K562 (cell line): ENCODE results near the gene POLRMT. TPM values are rescaled to one million over a fixed set of nuclear protein-coding genes. Genes with fewer than 3 reads are reported as not detected.
A peak's percentile ranks its signal among the peaks of the same experiment; 100 is the strongest.

Experiments
- CBFB ChIP-seq: sonication (generic); formaldehyde crosslinking; IDR thresholded peaks from 2 replicates; pipeline ENCODE4 v1.4.0; 2020; ENCODE audit warnings: mild to moderate bottlenecking, missing genetic modification reagents
- ETV1 ChIP-seq: fragments of 450-650 bp; conservative IDR thresholded peaks from 2 replicates; pipeline ENCODE4 v1.6.1; 2016; ENCODE audit warnings: missing genetic modification characterization, control low read depth, low read depth, missing compliant biosample characterization
- GTF2E2 ChIP-seq: fragments of 200-800 bp; sonication (Bioruptor generic); IDR thresholded peaks from 2 replicates; pipeline ENCODE4 v1.6.1; 2016; ENCODE audit warnings: missing genetic modification characterization, missing compliant biosample characterization
- KAT7 ChIP-seq: sonication (generic); formaldehyde crosslinking; IDR thresholded peaks from 2 replicates; pipeline ENCODE4 v1.8.0; 2022; ENCODE audit warnings: missing genetic modification reagents, mild to moderate bottlenecking, borderline replicate concordance
- KLF1 ChIP-seq: fragments of 450-650 bp; IDR thresholded peaks from 2 replicates; pipeline ENCODE4 v1.6.1; 2016; ENCODE audit warnings: missing genetic modification characterization, missing compliant biosample characterization
- KLF10 ChIP-seq: fragments of 250-450 bp; sonication (Bioruptor Pico); IDR thresholded peaks from 2 replicates; pipeline ENCODE4 v1.6.1; 2021; ENCODE audit warnings: matching md5 sums
- KLF16 ChIP-seq: IDR thresholded peaks from 2 replicates; pipeline ENCODE4 v1.6.1; 2016; ENCODE audit warnings: antibody characterized with exemption
- NFYB ChIP-seq: IDR thresholded peaks from 2 replicates; pipeline ENCODE4 v1.6.1; 2011; ENCODE audit warnings: mild to moderate bottlenecking, moderate library complexity; ENCODE audit not compliant: insufficient read length; ENCODE audit errors: extremely low read depth
- SP1 ChIP-seq: sonication (generic); formaldehyde crosslinking; IDR thresholded peaks from 2 replicates; pipeline ENCODE4 v1.8.1; 2022; ENCODE audit warnings: mild to moderate bottlenecking, missing genetic modification reagents
- TCF7 ChIP-seq: sonication (generic); IDR thresholded peaks from 2 replicates; pipeline ENCODE4 v1.6.1; 2016; ENCODE audit warnings: antibody characterized with exemption, borderline replicate concordance
- YY1 ChIP-seq, 3 experiments: IDR thresholded peaks; 2 replicates each; pipeline ENCODE4 v1.6.1; 2011; ENCODE audit warnings: low read length in 2 of 3, mild to moderate bottlenecking in 2 of 3, moderate library complexity in 2 of 3, borderline replicate concordance in 1 of 3, control low read depth in 1 of 3, low read depth in 1 of 3; ENCODE audit not compliant: insufficient read depth in 3 of 3, insufficient replicate concordance in 2 of 3, control insufficient read depth in 1 of 3, insufficient read length in 1 of 3; ENCODE audit errors: extremely low read depth in 1 of 3
- ZNF184 ChIP-seq: sonication (generic); formaldehyde crosslinking; IDR thresholded peaks from 2 replicates; pipeline ENCODE4 v1.5.0; 2020; ENCODE audit warnings: missing genetic modification reagents
- ZNF23 ChIP-seq: fragments of 250-450 bp; sonication (Bioruptor Pico); IDR thresholded peaks from 2 replicates; pipeline ENCODE4 v1.4.0; 2020; ENCODE audit warnings: mild to moderate bottlenecking
- ZNF696 ChIP-seq: fragments of 250-450 bp; sonication (Bioruptor Pico); conservative IDR thresholded peaks from 2 replicates; pipeline ENCODE4 v1.4.0; 2020; ENCODE audit warnings: mild to moderate bottlenecking, moderate library complexity
- ZNF79 ChIP-seq: fragments of 250-450 bp; sonication (Bioruptor Pico); IDR thresholded peaks from 2 replicates; pipeline ENCODE4 v1.4.0; 2020; ENCODE audit warnings: low read depth, mild to moderate bottlenecking, moderate library complexity
- ZSCAN32 ChIP-seq: fragments of 450-650 bp; formaldehyde crosslinking; IDR thresholded peaks from 2 replicates; pipeline ENCODE4 v1.4.0; 2020; ENCODE audit warnings: mild to moderate bottlenecking, moderate library complexity
- polyA plus RNA-seq, 8 experiments: library from polyadenylated mRNA; depleted of rRNA in 4 of 8; stranded (reverse) in 5 of 8; unstranded in 3 of 8; fragments of >200 nt; fragmentation: Nextera tagmentation in 2 of 8; fragmentation: Illumina TruSeq in 1 of 8; extraction: Ambion mirVana in 2 of 8; extraction: Trizol in 1 of 8; gene quantifications; 2 replicates each; pipeline versions ENCODE4 v1.2.1 to v1.2.3, GENCODE V29; 2011 to 2014; ENCODE audit warnings: inconsistent platforms in 1 of 8, missing spikeins in 1 of 8
- total RNA-seq, 7 experiments: library from RNA; depleted of rRNA in 6 of 7; stranded (reverse); fragments of >200 nt in 6 of 7; fragmentation: Illumina TruSeq in 2 of 7; extraction: Trizol in 2 of 7; gene quantifications; 2 replicates each; pipeline versions ENCODE4 v1.2.1 to v1.2.3, GENCODE V29; 2011 to 2021; ENCODE audit warnings: low replicate concordance in 1 of 7
- TF ChIP-seq, protein P1 (sequence below): sonication (generic); formaldehyde crosslinking; IDR thresholded peaks from 2 replicates; pipeline ENCODE4 v1.8.0; 2023; ENCODE audit warnings: mild to moderate bottlenecking, missing genetic modification reagents
- TF ChIP-seq, protein P2 (sequence below): sonication (generic); formaldehyde crosslinking; IDR thresholded peaks from 2 replicates; pipeline ENCODE4 v1.9.0; 2022; ENCODE audit warnings: mild to moderate bottlenecking, missing genetic modification reagents
- TF ChIP-seq, protein P3 (sequence below): fragments of 450-650 bp; formaldehyde crosslinking; IDR thresholded peaks from 2 replicates; pipeline ENCODE4 v1.4.0; 2020; ENCODE audit warnings: mild to moderate bottlenecking, moderate library complexity
- TF ChIP-seq, protein P4 (sequence below): fragments of 450-650 bp; conservative IDR thresholded peaks from 2 replicates; pipeline ENCODE4 v1.6.1; 2016; ENCODE audit warnings: missing genetic modification characterization, low read depth, mild to moderate bottlenecking, control low read depth, missing compliant biosample characterization

POLRMT gene
- total and polyA plus RNA-seq, 9 of the 15 experiments (the other 6 are each of a cell fraction or from before 2014, with no cell fraction given) = 30.3 to 144 (median 68.0) TPM

DNA sequence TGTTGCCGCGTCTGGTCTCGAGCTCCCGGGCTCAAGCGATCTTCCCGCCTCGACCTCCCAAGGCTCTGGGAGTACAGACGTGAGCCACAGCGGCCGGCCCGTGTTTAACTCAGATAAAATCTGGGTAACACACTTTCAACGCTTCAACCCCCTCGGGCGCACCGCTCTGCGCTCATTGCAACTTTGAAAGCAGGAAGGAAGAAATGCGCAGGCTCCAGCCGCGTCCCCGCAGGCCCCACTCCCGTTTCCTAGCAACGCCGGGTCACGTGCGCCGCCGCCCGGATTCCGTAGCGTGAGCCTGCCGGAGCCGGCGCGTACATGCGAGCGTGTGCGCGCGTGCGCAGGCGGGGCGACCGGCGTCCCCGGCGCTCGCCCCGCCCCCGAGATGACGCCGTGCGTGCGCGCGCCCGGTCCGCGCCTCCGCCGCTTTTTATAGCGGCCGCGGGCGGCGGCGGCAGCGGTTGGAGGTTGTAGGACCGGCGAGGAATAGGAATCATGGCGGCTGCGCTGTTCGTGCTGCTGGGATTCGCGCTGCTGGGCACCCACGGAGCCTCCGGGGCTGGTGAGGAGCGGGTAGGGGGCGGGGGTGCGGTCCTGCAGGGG, 61.1 kb downstream of the POLRMT start, which contains the start of gene BSG (continued):
- TF ChIP-seq CBFB = no peak
- peak; percentile 88 for TF ChIP-seq GTF2E2 (tag)
- TF ChIP-seq KLF1 (tag) = 0 out of 2 replicates have a peak, but pooled peaks have one; percentile 43
- no peak for TF ChIP-seq KLF10 (CRISPR knock-in tag)
- no peak for TF ChIP-seq KAT7 (CRISPR knock-in tag)
- no peak for TF ChIP-seq ZNF184
- no peak; the same call in 1 of the 2 replicates for TF ChIP-seq SP1 (CRISPR knock-in tag)
- TF ChIP-seq TCF7 = 0 out of 2 replicates have a peak, but pooled peaks have one; percentile 15
- TF ChIP-seq YY1 (IDR thresholded peaks at IDR 0.05; ENCODE audit: borderline replicate concordance in 1 of 3, control insufficient read depth in 1 of 3, extremely low read depth in 1 of 3, insufficient read depth in 3 of 3, insufficient read length in 1 of 3, insufficient replicate concordance in 2 of 3, low read depth in 1 of 3, low read length in 2 of 3) = peak; percentile 40 to 93 (median 88)
- no peak for TF ChIP-seq ZNF79 (CRISPR knock-in tag)
- TF ChIP-seq ETV1 (tag) = no peak
- TF ChIP-seq, protein P1, sequence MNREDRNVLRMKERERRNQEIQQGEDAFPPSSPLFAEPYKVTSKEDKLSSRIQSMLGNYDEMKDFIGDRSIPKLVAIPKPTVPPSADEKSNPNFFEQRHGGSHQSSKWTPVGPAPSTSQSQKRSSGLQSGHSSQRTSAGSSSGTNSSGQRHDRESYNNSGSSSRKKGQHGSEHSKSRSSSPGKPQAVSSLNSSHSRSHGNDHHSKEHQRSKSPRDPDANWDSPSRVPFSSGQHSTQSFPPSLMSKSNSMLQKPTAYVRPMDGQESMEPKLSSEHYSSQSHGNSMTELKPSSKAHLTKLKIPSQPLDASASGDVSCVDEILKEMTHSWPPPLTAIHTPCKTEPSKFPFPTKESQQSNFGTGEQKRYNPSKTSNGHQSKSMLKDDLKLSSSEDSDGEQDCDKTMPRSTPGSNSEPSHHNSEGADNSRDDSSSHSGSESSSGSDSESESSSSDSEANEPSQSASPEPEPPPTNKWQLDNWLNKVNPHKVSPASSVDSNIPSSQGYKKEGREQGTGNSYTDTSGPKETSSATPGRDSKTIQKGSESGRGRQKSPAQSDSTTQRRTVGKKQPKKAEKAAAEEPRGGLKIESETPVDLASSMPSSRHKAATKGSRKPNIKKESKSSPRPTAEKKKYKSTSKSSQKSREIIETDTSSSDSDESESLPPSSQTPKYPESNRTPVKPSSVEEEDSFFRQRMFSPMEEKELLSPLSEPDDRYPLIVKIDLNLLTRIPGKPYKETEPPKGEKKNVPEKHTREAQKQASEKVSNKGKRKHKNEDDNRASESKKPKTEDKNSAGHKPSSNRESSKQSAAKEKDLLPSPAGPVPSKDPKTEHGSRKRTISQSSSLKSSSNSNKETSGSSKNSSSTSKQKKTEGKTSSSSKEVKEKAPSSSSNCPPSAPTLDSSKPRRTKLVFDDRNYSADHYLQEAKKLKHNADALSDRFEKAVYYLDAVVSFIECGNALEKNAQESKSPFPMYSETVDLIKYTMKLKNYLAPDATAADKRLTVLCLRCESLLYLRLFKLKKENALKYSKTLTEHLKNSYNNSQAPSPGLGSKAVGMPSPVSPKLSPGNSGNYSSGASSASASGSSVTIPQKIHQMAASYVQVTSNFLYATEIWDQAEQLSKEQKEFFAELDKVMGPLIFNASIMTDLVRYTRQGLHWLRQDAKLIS (CRISPR knock-in tag) = no peak
- no peak for TF ChIP-seq ZNF696
- TF ChIP-seq, protein P2, sequence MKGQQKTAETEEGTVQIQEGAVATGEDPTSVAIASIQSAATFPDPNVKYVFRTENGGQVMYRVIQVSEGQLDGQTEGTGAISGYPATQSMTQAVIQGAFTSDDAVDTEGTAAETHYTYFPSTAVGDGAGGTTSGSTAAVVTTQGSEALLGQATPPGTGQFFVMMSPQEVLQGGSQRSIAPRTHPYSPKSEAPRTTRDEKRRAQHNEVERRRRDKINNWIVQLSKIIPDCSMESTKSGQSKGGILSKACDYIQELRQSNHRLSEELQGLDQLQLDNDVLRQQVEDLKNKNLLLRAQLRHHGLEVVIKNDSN (CRISPR knock-in tag) = peak; percentile 97
- no peak for TF ChIP-seq KLF16
- TF ChIP-seq, protein P3, sequence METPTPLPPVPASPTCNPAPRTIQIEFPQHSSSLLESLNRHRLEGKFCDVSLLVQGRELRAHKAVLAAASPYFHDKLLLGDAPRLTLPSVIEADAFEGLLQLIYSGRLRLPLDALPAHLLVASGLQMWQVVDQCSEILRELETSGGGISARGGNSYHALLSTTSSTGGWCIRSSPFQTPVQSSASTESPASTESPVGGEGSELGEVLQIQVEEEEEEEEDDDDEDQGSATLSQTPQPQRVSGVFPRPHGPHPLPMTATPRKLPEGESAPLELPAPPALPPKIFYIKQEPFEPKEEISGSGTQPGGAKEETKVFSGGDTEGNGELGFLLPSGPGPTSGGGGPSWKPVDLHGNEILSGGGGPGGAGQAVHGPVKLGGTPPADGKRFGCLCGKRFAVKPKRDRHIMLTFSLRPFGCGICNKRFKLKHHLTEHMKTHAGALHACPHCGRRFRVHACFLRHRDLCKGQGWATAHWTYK = no peak
- TF ChIP-seq ZSCAN32 (CRISPR knock-in tag) = no peak
- no peak for TF ChIP-seq NFYB
- TF ChIP-seq ZNF23 (CRISPR knock-in tag) = no peak
- TF ChIP-seq, protein P4, sequence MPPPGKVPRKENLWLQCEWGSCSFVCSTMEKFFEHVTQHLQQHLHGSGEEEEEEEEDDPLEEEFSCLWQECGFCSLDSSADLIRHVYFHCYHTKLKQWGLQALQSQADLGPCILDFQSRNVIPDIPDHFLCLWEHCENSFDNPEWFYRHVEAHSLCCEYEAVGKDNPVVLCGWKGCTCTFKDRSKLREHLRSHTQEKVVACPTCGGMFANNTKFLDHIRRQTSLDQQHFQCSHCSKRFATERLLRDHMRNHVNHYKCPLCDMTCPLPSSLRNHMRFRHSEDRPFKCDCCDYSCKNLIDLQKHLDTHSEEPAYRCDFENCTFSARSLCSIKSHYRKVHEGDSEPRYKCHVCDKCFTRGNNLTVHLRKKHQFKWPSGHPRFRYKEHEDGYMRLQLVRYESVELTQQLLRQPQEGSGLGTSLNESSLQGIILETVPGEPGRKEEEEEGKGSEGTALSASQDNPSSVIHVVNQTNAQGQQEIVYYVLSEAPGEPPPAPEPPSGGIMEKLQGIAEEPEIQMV (tag) = no peak
